HL-60/S4 treated with phorbol 12-myristate 13-acetate at 8.2 ng/mL for 4 days and 3 days (cell line): ENCODE measurements around the gene MYOCOS.
"Not testable (repeated sequence)": the region's sequence is repeated elsewhere in the genome, so short reads cannot be mapped to it uniquely, and the experiment has no call there.

ENCODE experiments used
- in situ Hi-C: fragments of 300-500 bp; cut with MboI; formaldehyde crosslinking; loops from 2 replicates; pipeline ENCODE4 v1.15.0; 2022; ENCODE audit warnings: low sequenced_read_pairs

Gene MYOCOS

DNA sequence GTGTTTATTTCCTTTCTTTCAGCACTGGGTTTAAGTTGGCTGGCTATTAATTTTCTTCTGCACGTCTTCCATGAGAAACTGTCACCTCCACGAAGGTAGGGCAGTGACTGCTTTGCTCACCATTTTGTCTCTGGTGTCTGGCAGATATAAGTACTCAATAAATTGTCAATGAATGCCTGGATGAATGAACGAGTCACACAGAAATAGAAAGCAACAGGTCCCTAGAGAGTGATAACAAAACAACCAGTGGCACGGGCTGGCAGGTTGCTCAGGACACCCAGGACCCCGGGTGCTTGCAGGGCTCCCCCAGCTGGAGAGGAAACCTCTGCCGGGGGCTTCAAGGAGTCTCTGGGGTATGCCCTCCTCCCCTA is 33.7 kb downstream of the MYOCOS start:
- in situ Hi-C loops = no loop called here

- in situ Hi-C loops = not testable (repeated sequence)
Observed at GRCh38 chr1:171656206-171656605, 34.2 kb downstream of the MYOCOS start.

DNA sequence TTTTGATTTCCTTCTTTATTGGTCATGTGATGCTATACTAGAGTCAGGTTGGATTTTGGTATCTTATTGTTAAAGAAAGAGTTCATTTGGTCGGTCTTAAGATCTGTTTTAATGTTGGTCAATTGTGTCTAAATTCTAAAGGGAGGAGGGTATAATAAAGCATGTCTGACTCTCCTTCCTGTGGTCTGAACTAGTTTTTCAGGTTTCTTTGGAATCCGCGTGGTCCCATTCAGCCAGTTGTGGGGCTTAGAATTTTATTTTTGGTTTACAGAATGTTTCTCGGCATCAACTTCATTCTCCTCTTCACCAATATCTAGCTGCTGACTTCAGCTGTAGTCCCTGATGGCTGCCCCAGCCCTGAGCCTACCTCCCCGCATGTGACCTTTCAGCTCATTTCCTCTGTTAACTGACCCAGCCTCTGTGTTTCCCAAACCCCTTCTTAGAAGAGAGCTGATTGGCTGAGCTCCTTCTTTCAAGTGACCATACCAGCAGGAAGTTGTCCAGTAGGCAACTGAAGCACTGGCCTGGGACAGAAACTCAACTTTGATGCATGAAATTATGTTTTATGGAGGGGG is 39.1 kb downstream of the MYOCOS start:
- in situ Hi-C loops = no loop called here

DNA sequence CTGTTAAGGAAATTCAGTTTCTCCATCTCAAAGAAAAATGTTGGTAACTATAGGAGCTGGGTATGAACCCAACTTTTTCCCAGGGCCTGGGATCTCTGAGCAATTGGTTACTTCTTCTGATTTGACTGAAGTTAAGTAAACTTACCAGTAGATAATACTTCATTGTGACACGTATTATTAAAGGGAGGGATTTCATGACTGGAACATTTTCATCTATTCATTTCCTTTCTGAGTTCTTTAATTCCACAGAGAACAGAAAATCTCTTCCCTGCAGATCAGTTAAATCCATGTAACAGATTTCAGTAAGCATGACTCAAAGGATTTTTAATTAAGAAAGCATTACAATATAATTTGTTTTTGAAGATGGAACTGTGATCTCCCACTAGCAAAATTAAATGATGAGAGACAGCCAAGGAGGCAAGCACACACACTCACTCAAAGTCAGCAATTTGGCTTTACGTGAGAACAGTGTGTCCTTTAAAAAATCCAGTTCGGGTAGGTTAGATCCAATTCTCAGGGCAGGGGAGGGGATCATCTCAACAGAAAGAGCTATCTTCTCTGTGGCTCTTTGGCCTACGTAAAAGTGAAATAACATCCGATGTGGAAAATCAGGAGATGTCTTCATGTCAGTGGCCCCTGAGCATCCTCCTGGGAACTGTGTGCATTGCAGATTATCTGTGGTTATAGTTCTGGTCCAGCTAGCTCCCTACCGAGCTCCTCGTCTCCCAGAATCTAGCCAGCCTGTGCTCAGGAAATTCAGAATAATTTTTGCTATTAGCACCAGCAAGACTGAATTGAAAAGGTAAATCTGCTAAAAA is 41.2 kb downstream of the MYOCOS start:
- in situ Hi-C loops = no loop called here

DNA sequence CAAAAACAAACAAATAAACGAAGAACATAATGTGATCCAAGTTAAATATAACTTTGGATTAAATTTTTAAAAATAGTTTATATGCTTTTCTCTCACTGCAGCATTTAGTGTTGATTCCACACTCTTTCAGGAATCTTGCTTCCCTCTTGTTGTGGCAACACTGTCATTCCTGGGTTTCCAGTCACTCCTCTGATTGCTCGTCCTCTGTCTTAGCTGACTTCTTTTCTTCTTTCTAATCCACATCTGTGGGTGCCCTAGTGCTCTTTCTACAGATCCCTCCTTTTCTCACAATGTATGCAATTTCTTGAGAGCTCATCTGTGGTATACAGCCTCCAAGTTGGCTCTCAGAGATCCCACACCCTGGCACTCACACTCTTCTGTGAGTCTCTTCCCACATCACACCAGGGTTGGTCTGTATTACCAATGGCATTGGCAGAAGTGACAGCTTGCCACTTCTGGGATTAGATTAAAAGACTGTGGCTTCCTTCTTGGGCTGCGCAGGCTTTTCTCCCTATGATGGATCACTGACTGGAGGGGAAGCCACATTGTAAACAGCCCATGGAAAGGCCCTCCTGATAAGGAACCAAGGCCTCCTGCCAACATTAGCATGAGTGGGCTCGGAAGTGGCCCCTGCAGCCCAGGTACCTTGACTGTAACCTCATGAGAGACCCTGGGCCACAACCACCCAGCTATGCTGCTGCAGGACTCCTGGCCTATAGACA is 42.0 kb downstream of the MYOCOS start:
- in situ Hi-C loops = no loop called here

DNA sequence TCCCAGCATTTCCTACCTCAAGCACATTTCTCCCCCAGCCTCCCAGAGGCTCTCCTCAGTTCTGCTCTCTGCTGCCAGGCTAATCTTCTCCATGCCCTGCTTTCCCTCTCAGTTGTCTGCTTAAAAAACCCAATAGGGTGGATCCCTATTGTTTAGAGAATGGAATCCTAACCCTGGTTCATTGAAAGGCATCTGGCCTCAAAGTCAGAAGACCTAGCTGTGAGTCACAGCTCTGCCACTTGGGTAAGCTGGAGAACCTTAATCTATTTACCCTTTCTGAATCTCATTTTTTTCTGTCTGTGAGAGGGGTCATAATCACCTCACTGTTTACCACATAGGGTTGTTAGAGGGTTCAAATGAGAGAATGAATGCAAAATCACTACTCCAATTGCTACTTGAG is 42.9 kb downstream of the MYOCOS start:
- in situ Hi-C loops = no loop called here

DNA sequence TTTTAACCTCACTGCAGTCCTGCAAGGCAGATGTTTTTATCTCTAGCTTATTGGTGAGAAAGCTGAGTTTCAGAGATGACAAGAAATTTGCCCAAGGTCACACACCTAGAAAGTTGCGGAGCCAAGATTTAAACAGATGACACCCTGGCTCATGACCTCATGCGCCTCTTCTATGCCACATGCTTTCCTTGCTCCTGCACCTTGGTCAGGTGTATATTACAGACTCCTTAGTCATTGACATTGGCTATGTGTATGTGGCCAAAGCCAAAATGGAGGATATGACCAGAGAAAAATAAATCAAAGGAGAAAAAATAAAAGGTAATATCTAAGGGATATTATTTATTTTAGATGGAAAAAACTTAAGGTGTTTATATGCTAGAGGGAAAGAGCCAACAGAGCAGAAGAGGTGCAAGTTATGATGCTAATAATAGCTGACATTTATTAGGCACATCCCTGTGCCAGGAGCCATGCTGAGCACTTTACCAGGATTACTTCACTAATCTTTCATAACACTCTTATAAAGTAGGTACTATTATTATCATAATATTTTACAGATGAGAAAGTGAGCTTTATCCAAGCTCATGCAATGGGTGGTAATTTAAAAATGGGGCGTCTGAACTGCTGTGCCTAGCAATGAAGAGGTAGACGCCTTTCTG is 44.2 kb downstream of the MYOCOS start:
- in situ Hi-C loops = no loop called here

- in situ Hi-C loops = no loop called here
Observed at GRCh38 chr1:171668372-171668771, 46.3 kb downstream of the MYOCOS start.

DNA sequence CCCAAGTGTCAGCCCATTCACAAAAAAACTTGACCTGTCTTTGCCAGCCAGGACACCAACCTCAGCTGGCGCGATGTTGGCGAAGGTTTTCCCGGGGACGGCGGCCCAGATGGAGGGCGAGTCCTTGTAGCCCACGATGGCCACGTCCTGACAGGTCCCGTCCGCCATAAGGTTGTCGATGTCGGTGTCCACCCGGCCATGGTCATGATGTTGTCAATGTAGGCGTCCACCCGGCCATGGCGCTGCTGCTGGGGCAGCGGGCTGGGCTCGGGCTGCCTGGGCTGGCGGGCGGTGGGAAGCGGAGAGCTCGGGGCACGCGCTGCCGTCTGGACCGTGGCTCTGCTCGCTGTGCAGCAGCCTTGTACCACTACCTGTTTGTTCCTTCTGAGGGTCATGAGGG is 48.7 kb downstream of the MYOCOS start:
- in situ Hi-C loops = no loop called here

GRCh38 chr1:171674431-171675405 is 52.7 kb downstream of the MYOCOS start:
- in situ Hi-C loops = no loop called here
